ENCODE measurements around the gene S1PR4.
A peak's percentile ranks its signal among the peaks of the same experiment; 100 is the strongest.

The S1PR4 gene

DNA sequence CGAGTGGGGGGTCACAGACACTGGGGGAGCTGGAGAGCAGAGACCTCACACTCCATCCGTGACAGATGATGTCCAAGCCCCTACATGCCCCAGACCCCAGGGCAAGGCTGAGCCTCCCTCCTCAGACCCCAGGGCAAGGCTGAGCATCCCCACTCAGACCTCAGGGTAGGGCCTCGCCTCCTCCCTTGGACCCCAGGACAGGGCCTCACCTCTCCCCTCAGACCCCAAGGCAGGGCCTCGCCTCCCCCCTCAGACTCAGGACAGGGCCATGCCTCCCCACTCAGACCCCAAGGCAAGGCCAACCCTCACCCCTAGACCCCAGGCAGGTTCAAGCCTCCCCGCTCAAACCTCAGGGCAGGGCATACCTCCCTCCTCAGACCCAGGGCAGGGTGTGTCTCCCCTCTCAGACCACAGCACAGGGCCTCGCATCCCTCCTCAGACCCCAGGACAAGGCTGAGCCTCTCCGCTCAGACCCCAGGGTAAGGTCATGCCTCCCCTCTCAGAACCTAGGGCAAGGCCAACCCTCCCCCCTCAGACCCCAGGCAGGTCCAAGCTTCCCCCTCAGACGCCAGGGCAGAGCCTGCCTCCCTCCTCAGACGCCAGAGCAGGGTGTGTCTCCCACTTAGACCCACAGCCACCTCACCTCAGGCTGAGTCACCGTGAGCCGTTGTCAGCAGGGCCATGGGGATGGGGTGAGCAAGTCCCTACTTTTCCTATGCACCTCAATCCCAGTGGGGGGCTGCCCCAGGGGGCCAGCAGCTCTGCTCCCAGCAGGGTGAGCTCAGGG, 1.7 kb upstream of the S1PR4 start:
- DNase-seq (ENCODE audit: insufficient read length, low spot score): no peak
- no peak for TF ChIP-seq POU2F2 (IDR thresholded peaks at IDR 0.05; ENCODE audit: low read depth, low read length)
- no peak for TF ChIP-seq TAF1 (IDR thresholded peaks at IDR 0.05; ENCODE audit: low read depth, low read length)
- no peak for TF ChIP-seq SPI1 (IDR thresholded peaks at IDR 0.05; ENCODE audit: low read depth, low read length)
- TF ChIP-seq POLR2A (IDR thresholded peaks at IDR 0.05; ENCODE audit: low read depth, low read length): no peak
- TF ChIP-seq POLR2AphosphoS5 (IDR thresholded peaks at IDR 0.05; ENCODE audit: low read depth, low read length): no peak
- TF ChIP-seq PAX5 (IDR thresholded peaks at IDR 0.05; ENCODE audit: insufficient read depth, low read length, severe bottlenecking): no peak
- peak; percentile 61 for FAIRE-seq

DNA sequence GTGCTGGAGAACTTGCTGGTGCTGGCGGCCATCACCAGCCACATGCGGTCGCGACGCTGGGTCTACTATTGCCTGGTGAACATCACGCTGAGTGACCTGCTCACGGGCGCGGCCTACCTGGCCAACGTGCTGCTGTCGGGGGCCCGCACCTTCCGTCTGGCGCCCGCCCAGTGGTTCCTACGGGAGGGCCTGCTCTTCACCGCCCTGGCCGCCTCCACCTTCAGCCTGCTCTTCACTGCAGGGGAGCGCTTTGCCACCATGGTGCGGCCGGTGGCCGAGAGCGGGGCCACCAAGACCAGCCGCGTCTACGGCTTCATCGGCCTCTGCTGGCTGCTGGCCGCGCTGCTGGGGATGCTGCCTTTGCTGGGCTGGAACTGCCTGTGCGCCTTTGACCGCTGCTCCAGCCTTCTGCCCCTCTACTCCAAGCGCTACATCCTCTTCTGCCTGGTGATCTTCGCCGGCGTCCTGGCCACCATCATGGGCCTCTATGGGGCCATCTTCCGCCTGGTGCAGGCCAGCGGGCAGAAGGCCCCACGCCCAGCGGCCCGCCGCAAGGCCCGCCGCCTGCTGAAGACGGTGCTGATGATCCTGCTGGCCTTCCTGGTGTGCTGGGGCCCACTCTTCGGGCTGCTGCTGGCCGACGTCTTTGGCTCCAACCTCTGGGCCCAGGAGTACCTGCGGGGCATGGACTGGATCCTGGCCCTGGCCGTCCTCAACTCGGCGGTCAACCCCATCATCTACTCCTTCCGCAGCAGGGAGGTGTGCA, 587 bp downstream of the S1PR4 start:
- no peak for DNase-seq (ENCODE audit: insufficient read length, low spot score)
- FAIRE-seq: peak; percentile 89

DNA sequence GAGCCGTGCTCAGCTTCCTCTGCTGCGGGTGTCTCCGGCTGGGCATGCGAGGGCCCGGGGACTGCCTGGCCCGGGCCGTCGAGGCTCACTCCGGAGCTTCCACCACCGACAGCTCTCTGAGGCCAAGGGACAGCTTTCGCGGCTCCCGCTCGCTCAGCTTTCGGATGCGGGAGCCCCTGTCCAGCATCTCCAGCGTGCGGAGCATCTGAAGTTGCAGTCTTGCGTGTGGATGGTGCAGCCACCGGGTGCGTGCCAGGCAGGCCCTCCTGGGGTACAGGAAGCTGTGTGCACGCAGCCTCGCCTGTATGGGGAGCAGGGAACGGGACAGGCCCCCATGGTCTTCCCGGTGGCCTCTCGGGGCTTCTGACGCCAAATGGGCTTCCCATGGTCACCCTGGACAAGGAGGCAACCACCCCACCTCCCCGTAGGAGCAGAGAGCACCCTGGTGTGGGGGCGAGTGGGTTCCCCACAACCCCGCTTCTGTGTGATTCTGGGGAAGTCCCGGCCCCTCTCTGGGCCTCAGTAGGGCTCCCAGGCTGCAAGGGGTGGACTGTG, 1.2 kb downstream of the S1PR4 start:
- FAIRE-seq (peak; percentile 73), DNase-seq (ENCODE audit: insufficient read length, low spot score) (no peak)
- TF ChIP-seq POU2F2 (IDR thresholded peaks at IDR 0.05; ENCODE audit: low read depth, low read length) (no peak), POLR2A (IDR thresholded peaks at IDR 0.05; ENCODE audit: low read depth, low read length) (no peak), TAF1 (IDR thresholded peaks at IDR 0.05; ENCODE audit: low read depth, low read length) (peak; percentile 32; the same call in 1 of the 2 replicates), POLR2AphosphoS5 (IDR thresholded peaks at IDR 0.05; ENCODE audit: low read depth, low read length) (no peak), SPI1 (IDR thresholded peaks at IDR 0.05; ENCODE audit: low read depth, low read length) (no peak), PAX5 (IDR thresholded peaks at IDR 0.05; ENCODE audit: insufficient read depth, low read length, severe bottlenecking) (no peak)

More for the DNA sequence above, 587 bp downstream of the S1PR4 start:
- no peak for TF ChIP-seq SPI1 (IDR thresholded peaks at IDR 0.05; ENCODE audit: low read depth, low read length)
- TF ChIP-seq POLR2AphosphoS5 (IDR thresholded peaks at IDR 0.05; ENCODE audit: low read depth, low read length): peak; percentile 40; the same call in 1 of the 2 replicates
- no peak for TF ChIP-seq TAF1 (IDR thresholded peaks at IDR 0.05; ENCODE audit: low read depth, low read length)

DNA sequence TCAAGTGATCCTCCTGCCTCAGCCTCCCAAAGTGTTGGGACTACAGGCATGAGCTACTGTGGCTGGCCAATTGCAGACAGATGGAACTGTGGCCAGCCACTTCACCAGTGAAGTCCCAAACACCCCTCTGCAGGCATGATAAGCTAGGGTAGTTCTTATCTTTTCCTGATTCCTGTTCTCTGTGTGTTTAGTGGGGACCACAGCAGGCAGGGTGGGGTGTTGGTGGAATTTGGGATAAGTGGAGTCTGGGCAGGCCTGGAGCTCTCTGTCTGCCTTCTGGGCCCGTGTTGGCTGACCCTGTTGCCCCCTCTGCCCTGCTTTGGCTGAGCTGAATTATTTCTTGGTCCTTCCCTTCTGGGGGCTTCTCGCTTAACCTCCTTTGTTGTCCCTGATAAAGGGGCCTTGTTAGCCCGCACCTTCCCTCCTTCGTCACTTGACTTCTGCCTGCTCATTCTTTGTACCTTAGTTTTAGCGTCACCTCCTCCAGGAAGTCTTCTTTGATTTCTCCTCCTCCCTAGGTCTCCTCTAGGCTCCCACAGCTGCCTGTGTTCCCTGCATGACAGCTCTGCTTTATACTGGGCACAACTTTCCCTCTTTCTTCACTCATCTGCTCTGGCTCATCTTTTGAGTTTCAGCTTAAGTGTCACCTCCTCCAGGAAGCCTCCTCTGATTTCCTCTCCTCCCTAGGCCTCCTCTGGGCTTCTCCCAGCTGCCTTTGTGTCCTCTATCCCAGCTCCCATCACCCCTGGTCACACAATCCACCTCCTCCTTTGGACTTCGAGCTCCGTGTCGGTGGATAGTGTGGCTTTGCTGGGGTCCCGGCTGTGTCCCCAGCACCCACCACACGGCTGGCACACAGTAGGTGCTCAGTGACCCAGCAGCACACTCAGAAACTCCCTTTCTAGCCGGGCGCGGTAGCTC, 5.4 kb downstream of the S1PR4 start:
- no peak for FAIRE-seq
- no peak for DNase-seq (ENCODE audit: insufficient read length, low spot score)
- no peak for TF ChIP-seq POLR2AphosphoS5 (IDR thresholded peaks at IDR 0.05; ENCODE audit: low read depth, low read length)
- TF ChIP-seq TAF1 (IDR thresholded peaks at IDR 0.05; ENCODE audit: low read depth, low read length): no peak
- no peak for TF ChIP-seq PAX5 (IDR thresholded peaks at IDR 0.05; ENCODE audit: insufficient read depth, low read length, severe bottlenecking)
- TF ChIP-seq POLR2A (IDR thresholded peaks at IDR 0.05; ENCODE audit: low read depth, low read length): no peak
- no peak for TF ChIP-seq POU2F2 (IDR thresholded peaks at IDR 0.05; ENCODE audit: low read depth, low read length)
- TF ChIP-seq SPI1 (IDR thresholded peaks at IDR 0.05; ENCODE audit: low read depth, low read length): no peak

DNA sequence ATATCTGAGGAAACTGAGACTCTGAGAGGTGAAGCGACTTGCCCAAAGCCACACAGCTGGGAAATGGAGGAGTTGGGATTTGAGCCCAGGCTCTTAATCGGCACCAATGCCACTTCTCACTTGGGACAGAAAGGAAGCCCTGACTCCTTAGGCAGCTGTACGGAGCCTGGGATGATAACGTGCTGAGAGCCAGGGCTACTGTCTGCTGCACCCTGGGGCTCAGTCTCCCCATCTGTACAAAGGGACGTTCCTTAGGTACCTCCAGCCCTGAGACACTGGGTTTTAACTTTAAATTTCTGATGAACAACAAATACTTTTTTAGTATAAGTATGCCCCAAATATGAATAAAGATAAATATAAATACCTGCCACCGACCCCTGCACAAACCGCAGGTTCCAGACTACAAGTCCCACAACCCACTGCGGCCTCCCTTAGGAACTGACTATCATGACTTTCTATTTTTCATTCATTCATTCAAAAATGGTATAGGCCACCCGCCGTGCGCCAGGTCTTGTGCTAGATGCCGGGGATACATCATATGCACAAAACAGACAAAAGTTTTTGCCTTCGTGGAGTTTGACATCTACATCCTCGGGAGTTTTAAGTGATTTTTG, 6.4 kb downstream of the S1PR4 start:
- FAIRE-seq: peak; percentile 75
- no peak for DNase-seq (ENCODE audit: insufficient read length, low spot score)
- TF ChIP-seq TAF1 (IDR thresholded peaks at IDR 0.05; ENCODE audit: low read depth, low read length) (no peak), POLR2A (IDR thresholded peaks at IDR 0.05; ENCODE audit: low read depth, low read length) (no peak), SPI1 (IDR thresholded peaks at IDR 0.05; ENCODE audit: low read depth, low read length) (no peak), POLR2AphosphoS5 (IDR thresholded peaks at IDR 0.05; ENCODE audit: low read depth, low read length) (no peak), POU2F2 (IDR thresholded peaks at IDR 0.05; ENCODE audit: low read depth, low read length) (no peak), PAX5 (IDR thresholded peaks at IDR 0.05; ENCODE audit: insufficient read depth, low read length, severe bottlenecking) (no peak)

DNA sequence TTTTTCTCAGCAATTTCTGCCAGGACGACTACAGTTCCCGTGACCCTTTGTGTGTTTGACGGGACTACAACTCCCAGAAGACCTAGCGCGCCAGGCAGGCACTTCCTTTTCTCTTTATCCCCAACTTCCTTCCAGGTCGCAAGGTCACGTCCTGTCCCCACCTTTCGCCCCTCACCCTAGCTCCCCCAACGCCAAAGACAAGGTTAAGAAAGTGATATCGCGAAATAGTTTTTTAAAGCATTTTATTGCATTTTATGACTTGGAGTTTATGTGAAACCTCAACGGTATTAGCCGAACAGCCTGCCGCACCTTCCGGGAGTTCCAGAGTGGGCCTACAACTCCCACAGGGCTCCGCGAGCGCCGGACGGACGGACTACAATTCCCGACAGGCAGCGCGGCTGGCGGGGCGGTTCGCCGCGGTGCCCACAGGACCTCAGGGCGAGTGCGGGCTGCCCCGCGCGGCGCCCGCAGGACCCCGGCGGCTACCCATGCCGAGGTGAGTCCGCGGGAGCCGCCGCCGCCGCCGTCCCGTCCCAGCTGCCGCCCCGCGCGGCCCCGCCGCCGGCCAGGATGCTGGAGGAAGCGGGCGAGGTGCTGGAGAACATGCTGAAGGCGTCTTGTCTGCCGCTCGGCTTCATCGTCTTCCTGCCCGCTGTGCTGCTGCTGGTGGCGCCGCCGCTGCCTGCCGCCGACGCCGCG, 7.0 kb downstream of the S1PR4 start, which contains the start of gene NCLN:
Gene NCLN, plus strand, starts transcription at position 470 of the 699 bp plus-strand sequence. Its CDS starts 101 bp downstream, at position 571.
- FAIRE-seq (peak; percentile 99), DNase-seq (ENCODE audit: insufficient read length, low spot score) (peak; percentile 86)
- TF ChIP-seq PAX5 (IDR thresholded peaks at IDR 0.05; ENCODE audit: insufficient read depth, low read length, severe bottlenecking) (peak; percentile 18), SPI1 (IDR thresholded peaks at IDR 0.05; ENCODE audit: low read depth, low read length) (peak; percentile 79), TAF1 (IDR thresholded peaks at IDR 0.05; ENCODE audit: low read depth, low read length) (peak; percentile 65; the same call in 1 of the 2 replicates), POLR2A (IDR thresholded peaks at IDR 0.05; ENCODE audit: low read depth, low read length) (peak; percentile 21; the same call in 1 of the 2 replicates), POU2F2 (IDR thresholded peaks at IDR 0.05; ENCODE audit: low read depth, low read length) (0 out of 2 replicates have a peak, but pooled peaks have one; percentile 29), POLR2AphosphoS5 (IDR thresholded peaks at IDR 0.05; ENCODE audit: low read depth, low read length) (no peak; the same call in 1 of the 2 replicates)

DNA sequence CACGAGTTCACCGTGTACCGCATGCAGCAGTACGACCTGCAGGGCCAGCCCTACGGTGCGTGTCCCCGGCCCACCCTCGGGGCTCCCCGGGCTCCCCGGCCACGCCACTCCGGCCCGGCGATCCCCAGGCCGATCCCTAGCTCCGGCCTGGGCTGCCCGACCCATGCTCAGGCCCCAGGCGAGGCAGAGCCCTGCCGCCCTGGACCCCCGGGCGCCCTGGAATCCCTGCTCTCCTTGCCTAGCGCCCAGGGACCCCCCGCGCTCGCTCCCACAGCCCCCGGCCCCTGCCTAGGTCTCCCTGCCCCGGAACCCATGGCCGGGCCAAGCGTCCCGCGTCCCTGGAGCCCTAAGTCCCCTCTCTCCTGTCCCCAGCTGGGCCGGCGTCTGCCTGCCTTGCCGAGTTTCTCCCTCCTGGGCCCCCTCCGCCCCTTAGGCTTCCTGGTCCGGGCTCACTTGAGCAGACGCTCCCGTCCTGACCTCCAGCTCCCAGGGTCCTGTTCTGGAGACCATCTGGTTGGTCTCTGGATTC, 7.7 kb downstream of the S1PR4 start:
- DNase-seq (ENCODE audit: insufficient read length, low spot score) (no peak), FAIRE-seq (no peak)
- TF ChIP-seq TAF1 (IDR thresholded peaks at IDR 0.05; ENCODE audit: low read depth, low read length) (no peak), POU2F2 (IDR thresholded peaks at IDR 0.05; ENCODE audit: low read depth, low read length) (no peak), POLR2AphosphoS5 (IDR thresholded peaks at IDR 0.05; ENCODE audit: low read depth, low read length) (no peak), SPI1 (IDR thresholded peaks at IDR 0.05; ENCODE audit: low read depth, low read length) (no peak), POLR2A (IDR thresholded peaks at IDR 0.05; ENCODE audit: low read depth, low read length) (no peak), PAX5 (IDR thresholded peaks at IDR 0.05; ENCODE audit: insufficient read depth, low read length, severe bottlenecking) (no peak)

All from GM12891 (cell line).